GM18505 (cell line): Measurements from ENCODE around the gene EMX1.
A peak's percentile ranks its signal among the peaks of the same experiment; 100 is the strongest.
"Not testable (repeated sequence)": the region's sequence is repeated elsewhere in the genome, so short reads cannot be mapped to it uniquely, and the experiment has no call there.

ENCODE experiments used
- ATAC-seq: cut with Tn5 transposase; IDR thresholded peaks from one replicate; pipeline ENCODE4 v1.9.1; 2021; ENCODE audit not compliant: unreplicated experiment
- POLR2A ChIP-seq: IDR thresholded peaks from 4 replicates; pipeline ENCODE4 v1.6.1; 2011; ENCODE audit warnings: borderline replicate concordance; ENCODE audit not compliant: insufficient read depth, insufficient read length; ENCODE audit errors: extremely low read depth

Gene EMX1

GRCh38 chr2:72893594-72894319 lies 23.6 kb upstream of the EMX1 start:
- ATAC-seq: peak; percentile 59
- no peak for TF ChIP-seq POLR2A

GRCh38 chr2:72894514-72894913 lies 22.8 kb upstream of the EMX1 start:
- no peak for TF ChIP-seq POLR2A
- no peak for ATAC-seq

GRCh38 chr2:72895154-72895553 lies 22.2 kb upstream of the EMX1 start:
- ATAC-seq: no peak
- no peak for TF ChIP-seq POLR2A

GRCh38 chr2:72895759-72896281 lies 21.5 kb upstream of the EMX1 start:
- no peak for TF ChIP-seq POLR2A
- no peak for ATAC-seq

- no peak for ATAC-seq
- no peak for TF ChIP-seq POLR2A
These were observed 20.9 kb upstream of the EMX1 start for GRCh38 chr2:72896446-72896845.

- ATAC-seq: no peak
- TF ChIP-seq POLR2A: no peak
These were observed 19.3 kb upstream of the EMX1 start for GRCh38 chr2:72897785-72898584.

- no peak for ATAC-seq
- TF ChIP-seq POLR2A: no peak
These were observed 18.8 kb upstream of the EMX1 start for GRCh38 chr2:72898585-72898906.

- TF ChIP-seq POLR2A: no peak
- no peak for ATAC-seq
These were observed 17.0 kb upstream of the EMX1 start for GRCh38 chr2:72900191-72900825.

GRCh38 chr2:72901426-72901825 lies 15.9 kb upstream of the EMX1 start:
- ATAC-seq: no peak
- TF ChIP-seq POLR2A: no peak

GRCh38 chr2:72907369-72907768 lies 9.9 kb upstream of the EMX1 start:
- not testable (repeated sequence) for ATAC-seq

- no peak for TF ChIP-seq POLR2A
- no peak for ATAC-seq
These were observed 8.6 kb upstream of the EMX1 start for GRCh38 chr2:72908741-72909140.

GRCh38 chr2:72911256-72911655 lies 6.1 kb upstream of the EMX1 start:
- no peak for ATAC-seq
- TF ChIP-seq POLR2A: no peak

- no peak for ATAC-seq
- no peak for TF ChIP-seq POLR2A
These were observed 3.7 kb upstream of the EMX1 start for GRCh38 chr2:72913486-72914205.

- TF ChIP-seq POLR2A: no peak
- no peak for ATAC-seq
These were observed 3.1 kb upstream of the EMX1 start for GRCh38 chr2:72914206-72914559.
